NCI-H128 (cell line): ENCODE measurements around the gene RCVRN.

Experiments
- DNase-seq: peaks from one replicate; lab custom pipeline; 2025; ENCODE audit not compliant: unreplicated experiment; lab: John Stamatoyannopoulos, UW

Gene RCVRN

GRCh38 chr17:9899280-9900043 is 5.6 kb downstream of the RCVRN start:
- no peak for DNase-seq

DNA sequence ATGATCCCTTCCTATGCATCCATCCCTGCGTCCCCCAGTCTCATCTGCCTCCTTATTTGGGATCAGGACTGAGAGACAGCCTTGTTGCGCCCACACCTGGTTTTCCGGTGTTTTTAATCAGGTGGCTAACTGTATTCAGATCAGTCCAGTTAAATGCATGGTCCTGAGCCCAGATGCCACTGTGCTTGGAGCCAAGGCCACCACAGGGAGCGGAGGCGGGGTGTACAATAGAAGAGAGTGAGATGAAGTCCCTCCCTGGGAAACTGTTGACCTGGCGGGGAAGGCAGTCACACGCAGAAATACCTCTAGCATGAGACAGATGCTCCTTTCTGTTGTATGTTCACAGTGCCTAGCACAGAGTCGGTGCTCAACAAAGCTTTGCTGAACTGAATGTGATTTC is 6.3 kb downstream of the RCVRN start:
- DNase-seq, result no peak

- no peak for DNase-seq
Observed at GRCh38 chr17:9897372-9897968, 7.6 kb downstream of the RCVRN start.

- no peak for DNase-seq
Observed at GRCh38 chr17:9895923-9896322, 9.1 kb downstream of the RCVRN start.

DNA sequence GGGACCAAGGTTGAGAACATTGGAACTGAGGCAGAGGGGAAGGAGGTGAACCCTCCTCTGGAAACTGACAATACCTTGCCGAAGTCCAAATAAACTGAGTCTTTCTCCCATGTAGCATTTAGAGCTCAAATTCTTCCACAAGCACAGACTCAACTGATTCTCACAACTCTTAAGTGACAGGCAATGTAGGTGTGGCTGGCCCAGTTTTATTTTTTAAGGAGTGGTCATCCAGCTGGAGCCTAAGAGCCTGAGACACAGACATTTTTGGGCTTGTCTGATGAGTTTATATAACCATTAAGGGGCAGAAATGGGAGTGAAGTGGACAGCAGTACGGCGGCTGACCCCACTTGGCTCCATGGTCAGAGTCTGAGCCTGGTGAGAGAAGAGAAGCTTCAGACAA is 10.8 kb downstream of the RCVRN start:
- DNase-seq, result no peak

DNA sequence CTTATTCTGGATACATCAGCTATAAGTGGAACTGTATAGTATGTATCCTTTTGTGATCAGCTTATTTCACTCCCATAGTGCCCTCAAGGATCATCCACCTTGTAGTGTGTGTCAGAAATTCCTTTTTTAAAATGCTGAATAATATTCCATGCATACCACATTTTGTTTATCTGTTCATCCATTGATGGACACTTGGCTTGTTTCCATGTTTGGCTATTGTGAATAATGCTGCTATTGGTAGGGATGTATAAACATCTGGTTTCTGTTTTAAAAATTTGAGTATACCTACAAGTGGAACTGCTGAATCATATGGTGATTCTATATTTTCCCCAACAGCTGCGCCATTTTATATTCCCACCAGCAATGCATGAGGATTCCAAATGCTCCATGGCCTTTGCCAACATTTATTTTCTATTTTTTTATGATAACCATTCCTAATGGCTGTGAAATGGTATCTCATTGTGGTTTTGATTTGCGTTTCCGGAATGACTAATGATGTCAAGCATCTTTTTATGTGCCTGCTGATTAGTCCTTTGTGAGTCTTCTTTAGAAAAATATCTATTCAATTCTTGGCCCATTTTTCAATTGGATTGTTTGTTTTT is 11.6 kb downstream of the RCVRN start:
- no peak for DNase-seq

- DNase-seq, result no peak
Observed at GRCh38 chr17:9890124-9890523, 14.9 kb downstream of the RCVRN start.

DNA sequence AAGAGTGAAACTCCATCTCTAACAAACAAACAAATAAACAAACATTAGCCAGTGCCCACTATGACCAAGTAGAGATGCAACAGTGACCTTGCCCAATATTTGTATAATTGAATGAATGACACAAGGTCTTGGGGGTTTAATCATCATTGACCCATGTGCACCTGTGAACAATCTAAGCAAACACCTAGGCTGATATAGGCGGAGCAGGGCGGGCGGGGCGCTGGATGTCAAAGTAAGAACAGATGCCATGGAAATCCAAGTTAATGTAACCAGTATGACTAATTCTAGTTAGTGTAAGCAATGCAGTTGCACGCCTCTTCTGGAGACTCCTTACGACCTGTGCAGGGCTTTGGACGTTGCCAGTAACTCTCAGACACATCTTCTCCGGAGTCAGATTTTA is 17.6 kb downstream of the RCVRN start:
- DNase-seq, result no peak

GRCh38 chr17:9886141-9886930 is 18.7 kb downstream of the RCVRN start:
- no peak for DNase-seq

DNA sequence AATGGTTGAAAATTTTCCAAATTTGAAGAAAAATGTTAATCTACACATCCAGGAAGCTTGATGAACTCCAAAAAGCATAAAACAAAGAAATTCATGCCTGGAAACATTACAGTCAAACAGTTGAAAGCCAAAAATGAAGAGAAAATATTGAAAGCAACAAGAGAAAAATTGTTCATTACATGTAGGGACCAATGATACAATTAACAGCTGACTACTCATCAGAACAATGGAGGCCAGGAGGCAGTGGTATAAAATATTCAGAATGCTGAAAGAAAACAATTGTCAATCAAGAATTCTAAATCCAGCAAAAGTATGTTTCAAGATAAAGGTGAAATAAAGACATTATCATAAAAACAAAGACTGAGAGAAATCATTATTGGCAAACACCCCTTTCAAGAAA is 21.6 kb downstream of the RCVRN start:
- no peak for DNase-seq

DNA sequence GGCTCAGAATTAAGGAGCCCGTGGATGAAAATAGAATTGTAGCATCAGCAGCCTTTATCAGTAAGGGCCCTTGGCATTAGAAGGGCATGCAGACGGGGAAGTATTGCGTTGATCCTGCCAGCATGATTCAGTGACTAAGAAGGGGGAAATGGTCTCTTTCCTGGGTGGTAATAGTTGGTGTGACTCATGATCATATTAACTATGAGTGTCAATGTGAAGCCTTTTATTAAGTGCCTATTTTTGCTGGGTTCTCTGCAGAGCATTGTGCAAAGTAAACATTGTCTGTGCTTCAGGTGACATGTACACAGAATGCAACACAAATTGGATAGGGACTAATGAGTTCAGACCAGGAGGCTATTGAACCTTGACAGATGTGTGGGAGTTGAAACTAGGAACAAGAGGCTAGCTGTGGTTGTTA is 24.5 kb downstream of the RCVRN start:
- DNase-seq, result no peak

DNA sequence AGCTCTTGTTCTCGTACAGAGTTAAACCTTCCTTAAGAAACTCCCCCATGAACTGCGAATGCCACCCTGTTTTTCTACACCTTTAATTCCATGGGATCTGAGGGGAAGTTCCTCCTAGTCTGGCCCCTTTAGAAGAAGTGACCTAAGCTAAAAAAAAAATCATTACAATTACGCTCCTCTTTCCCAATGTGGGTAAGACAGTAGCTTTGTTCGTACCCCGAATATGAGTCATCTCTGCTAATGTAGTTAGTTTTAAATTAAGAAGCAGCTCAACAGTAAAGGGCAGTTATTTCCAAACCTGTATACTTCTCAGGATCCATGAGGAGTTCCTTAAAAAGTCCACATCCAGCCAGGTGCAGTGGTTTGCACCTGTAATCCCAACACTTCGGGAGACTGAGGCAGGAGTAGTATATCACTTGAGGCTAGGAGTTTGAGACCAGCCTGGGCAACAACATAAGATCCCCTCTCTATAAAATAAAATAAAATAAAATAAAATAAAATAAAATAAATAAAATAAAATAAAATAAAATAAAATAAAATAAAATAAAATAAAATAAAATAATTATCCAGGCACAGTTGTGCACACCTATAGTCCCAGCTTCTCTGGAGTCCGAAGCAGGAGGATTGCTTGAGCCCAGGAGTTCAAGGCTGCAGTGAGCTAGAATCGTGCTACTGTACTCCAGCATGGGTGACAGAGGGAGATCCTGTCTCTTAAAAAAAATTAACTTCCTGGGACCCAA is 26.1 kb downstream of the RCVRN start:
- DNase-seq, result no peak

DNA sequence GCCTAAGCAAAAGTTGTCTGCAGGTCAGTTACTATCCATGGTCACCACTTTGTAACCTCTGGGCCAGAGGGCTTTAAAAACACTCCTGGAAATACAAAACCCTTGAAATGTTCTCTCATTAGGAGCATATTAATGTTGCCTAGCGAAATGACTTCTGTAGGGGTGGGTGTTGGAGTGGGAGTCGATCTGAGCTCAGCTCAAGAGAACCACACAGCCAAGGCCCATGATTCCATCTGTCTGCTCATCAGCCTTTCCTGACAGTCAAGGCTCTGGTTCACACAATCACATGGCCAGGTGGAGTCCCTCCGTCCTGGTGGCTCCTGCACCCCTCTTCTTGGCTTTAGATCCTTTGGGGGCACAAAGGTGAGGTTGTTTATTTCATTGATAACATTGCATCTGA is 26.7 kb downstream of the RCVRN start:
- DNase-seq, result no peak

DNA sequence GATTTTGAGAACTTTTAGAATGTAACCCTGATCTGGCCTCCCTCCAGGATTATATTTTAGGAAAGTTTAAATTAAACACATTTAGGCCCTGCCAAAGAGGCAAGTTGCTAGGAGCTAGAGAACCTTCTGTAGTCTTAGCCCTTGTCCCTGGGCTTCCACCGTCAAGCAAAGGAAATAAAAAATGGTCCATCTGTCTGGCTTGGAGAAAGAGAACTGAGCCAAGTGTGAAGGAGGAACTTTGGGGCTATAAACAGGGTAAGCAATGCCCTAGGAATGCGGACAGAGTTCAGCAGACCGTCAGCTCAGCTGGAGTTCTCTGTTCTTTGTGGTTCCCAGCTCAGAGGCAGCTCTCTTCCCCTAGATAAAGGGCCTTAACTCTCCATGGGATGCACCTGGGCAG is 29.6 kb downstream of the RCVRN start:
- DNase-seq, result no peak

- no peak for DNase-seq
Observed at GRCh38 chr17:9874722-9875121, 30.3 kb downstream of the RCVRN start.

DNA sequence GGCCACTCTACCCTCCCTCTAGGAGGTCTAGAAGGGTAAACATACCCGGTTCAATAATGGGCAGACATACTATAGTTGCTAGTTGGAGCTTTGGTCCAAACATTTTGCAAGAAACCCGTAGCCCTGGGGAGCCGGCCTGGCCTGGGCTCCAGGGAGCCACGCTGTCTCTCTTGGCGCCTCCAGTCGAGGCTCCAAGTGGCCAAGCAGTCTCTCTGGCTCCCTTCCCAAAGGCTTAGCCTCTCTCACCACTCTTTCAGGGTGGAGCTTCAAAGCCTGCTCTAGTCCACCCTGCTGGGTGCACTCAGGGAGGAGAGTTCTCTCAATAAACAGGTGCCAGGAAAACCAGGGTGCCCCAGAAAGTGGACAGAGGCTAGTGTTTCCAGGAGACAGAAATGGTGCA is 32.2 kb downstream of the RCVRN start:
- no peak for DNase-seq

- no peak for DNase-seq
Observed at GRCh38 chr17:9868552-9868951, 36.5 kb downstream of the RCVRN start.

DNA sequence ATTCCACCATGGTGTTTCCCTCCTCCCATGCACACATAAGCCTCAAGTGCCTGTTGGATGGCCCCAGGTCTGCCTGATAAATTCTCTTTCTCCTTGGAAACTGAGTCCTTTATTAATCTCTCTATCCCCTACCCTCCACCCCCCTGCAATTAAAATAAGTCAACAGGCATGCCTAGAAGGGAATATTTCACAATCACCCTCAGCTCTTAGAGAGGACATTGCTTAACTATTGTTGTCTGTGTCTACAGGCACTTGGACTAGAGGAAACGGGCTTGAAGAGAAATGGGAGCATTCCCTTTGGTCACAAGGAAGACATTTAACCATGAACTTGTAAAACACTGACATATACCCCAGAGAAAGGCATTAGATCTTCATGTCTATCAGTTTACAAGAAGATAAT is 39.5 kb downstream of the RCVRN start:
- no peak for DNase-seq

- no peak for DNase-seq
Observed at GRCh38 chr17:9862949-9863348, 42.1 kb downstream of the RCVRN start.

DNA sequence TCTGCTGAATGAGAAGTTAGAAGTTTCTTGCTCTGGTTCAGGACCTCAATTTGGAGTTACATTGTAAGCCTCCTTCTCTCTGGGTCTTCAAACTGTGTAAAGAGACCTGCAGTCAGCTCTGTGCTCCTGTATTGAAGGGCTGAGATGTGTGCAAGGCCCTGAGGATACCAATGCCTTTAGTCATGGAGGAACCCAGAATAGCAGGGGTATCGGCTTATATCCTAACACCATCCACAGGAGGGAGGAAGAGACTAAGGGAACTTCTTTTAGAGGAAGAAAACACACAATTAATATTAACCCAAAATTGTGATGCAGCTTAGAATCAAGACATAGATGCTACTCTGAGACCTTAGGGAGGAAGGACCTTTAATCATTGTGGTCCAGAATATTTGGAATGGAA is 42.9 kb downstream of the RCVRN start:
- no peak for DNase-seq

DNA sequence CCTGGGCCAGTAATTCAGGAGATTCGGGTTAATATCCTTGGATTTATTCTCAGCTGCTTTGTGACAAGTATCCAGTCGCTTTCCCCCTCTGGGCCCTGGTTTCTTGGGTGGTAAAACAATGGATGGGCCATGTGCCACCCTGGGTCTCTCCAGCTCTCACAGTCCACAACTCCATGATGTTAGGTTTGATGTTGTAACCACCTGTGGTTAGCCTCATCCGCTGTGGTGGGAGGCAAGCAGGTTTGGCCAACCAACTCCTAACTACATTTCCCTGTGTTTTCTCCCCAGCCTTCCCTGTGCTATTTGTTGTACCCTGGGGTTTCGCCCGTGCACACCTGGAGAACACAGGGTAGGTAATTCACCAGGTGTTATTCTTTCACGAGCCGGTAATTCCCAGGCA is 44.2 kb downstream of the RCVRN start:
- no peak for DNase-seq
